ENCODE results near the gene SMAD9.

Gene SMAD9

GRCh38 chr13:36862722-36863121 lies 57.3 kb downstream of the SMAD9 start:
- no peak for DNase-seq (ENCODE audit: low spot score)

DNA sequence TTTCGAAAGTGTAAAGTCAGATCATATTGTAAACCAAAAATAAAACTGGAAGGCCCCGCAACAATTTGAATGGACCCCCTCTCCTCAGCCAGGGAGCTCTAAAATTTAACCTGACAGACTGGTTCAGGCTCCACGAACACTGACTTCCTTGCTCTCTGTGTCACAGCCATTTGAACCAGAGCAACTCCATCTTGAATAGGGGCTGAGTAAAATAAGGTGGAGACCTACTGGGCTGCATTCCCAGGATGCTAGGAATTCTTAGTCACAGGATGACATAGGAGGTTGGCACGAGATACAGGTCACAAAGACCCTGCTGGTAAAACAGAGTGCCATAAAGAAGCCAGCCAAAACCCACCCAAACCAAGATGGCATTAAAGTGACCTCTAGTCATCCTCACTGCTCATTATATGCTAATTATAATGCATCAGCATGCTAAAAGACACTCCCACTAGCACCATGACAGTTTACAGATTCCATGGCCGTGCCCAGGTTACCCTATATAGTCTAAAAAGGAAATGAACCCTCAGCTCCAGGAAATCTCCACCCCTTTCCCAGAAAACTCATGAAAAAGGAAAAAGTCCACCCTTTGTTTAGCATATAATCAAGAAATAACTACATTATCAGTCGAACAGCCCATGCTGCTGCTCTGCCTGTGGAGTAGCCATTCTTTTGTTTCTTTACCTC lies 57.9 kb downstream of the SMAD9 start:
- no peak for DNase-seq (ENCODE audit: low spot score)

GRCh38 chr13:36859259-36859658 lies 60.8 kb downstream of the SMAD9 start:
- DNase-seq (ENCODE audit: low spot score): no peak

- DNase-seq (ENCODE audit: low spot score): peak; percentile 3
Observed at GRCh38 chr13:36858290-36858689, 61.7 kb downstream of the SMAD9 start.

- no peak for DNase-seq (ENCODE audit: low spot score)
Observed at GRCh38 chr13:36857253-36857652, 62.8 kb downstream of the SMAD9 start.

DNA sequence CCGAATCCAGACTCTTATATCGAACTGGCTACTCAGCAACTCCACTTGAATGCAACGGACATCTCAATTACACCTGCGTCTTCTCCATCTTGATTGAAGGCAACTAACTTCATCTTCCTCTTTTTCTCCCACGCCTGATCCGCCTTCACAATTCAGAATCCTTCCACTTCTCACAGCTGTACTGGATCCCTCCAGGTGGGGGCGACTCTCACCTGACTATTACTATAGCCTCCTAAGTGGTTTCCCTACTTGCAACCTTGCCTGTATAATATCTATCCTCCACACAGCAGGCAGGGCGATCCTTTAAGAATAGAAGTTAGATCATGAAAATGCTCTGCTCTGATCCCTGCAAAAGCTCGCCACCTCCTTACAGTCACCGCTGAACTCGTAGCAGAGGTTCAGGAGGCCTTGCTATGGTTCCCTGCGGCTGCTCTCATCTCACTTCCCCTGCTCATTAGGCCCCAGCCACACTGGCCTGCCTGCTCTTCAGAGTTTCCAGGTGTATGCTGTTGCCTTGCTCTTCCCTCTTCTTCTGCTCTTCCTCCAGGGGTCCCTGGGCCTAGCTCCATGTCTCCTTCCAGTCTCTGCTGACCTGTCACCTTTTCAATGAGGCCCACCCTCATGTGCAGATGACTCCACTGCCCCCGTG lies 69.1 kb downstream of the SMAD9 start:
- DNase-seq (ENCODE audit: low spot score): no peak

- no peak for DNase-seq (ENCODE audit: low spot score)
Observed at GRCh38 chr13:36848199-36848982, 71.6 kb downstream of the SMAD9 start.

- no peak for DNase-seq (ENCODE audit: low spot score)
Observed at GRCh38 chr13:36847606-36848005, 72.4 kb downstream of the SMAD9 start.

DNA sequence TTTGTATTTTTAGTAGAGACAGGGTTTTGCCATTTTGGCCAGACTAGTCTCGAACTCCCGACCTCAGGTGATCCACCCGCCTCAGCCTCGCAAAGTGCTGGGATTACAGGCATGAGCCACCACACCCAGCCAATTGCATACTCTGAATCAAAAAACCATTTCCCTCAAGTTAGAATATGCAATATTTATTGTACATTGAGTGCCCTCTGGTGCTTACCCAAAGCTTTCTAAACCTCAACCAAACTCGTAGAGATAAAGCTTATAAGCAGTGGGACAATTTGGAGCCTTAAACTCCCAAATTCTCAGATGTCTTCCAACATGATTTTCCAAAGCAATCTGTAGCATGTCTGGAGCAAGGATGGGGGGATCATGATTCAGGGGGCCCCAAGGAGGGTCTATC lies 78.6 kb downstream of the SMAD9 start:
- no peak for DNase-seq (ENCODE audit: low spot score)

GRCh38 chr13:36840718-36841250 lies 79.3 kb downstream of the SMAD9 start:
- no peak for DNase-seq (ENCODE audit: low spot score)

DNA sequence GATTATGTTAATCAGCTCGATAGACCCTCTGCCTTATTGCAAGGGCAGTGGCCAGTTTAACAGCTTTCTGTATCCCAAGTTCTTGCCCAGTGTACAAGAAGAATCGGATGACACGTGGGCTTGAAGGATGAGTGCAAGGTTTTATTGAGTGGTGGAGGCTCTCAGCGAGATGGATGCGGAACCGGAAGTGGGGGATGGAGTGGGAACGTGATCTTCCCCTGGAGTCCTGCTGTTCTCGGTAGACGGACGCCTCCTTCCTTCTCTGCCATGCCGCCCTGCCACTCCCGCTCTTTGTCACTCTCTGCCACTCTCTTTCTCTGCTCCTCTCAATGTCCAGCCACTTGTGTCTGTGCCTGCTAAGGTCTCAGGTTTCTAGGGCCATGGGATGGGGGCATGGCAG lies 80.1 kb downstream of the SMAD9 start:
- no peak for DNase-seq (ENCODE audit: low spot score)

- no peak for DNase-seq (ENCODE audit: low spot score)
Observed at GRCh38 chr13:36839281-36839680, 80.8 kb downstream of the SMAD9 start.

DNA sequence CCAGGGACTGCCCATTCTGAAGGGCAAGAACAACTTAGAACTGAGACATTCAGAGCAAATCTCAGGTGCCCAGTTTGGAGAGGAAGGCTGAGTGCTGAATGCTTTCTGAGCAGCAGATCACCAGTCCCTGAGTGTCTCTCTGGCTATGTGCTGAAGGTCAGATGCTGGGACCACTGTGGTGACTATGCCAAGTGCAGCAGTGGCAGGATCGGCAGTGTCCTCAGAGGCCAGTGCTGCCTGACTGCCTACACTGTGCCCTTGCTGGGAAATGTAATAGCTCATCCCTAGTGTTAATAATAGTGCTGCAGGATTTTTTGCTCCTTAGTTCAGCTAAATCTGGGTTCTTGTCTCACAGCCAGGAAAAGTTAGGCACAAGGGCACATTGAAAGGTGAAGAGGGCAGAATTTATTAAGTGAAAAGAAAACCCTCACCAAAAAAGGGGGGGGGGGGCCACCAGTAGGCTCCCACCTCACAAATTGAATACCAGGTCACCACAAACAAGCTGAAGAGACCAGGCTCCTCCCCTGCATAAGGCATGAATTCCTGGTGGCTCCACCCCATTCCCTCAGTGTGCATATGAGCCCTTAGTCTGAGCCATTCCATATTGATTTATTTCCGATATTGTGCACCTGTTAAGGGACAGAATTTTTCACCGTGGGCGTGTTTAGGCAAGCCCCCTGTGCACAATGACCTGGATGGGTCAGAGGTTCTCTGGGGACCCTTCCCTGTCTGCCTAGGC lies 82.5 kb downstream of the SMAD9 start:
- DNase-seq (ENCODE audit: low spot score): no peak

GRCh38 chr13:36834299-36834698 lies 85.7 kb downstream of the SMAD9 start:
- no peak for DNase-seq (ENCODE audit: low spot score)

DNA sequence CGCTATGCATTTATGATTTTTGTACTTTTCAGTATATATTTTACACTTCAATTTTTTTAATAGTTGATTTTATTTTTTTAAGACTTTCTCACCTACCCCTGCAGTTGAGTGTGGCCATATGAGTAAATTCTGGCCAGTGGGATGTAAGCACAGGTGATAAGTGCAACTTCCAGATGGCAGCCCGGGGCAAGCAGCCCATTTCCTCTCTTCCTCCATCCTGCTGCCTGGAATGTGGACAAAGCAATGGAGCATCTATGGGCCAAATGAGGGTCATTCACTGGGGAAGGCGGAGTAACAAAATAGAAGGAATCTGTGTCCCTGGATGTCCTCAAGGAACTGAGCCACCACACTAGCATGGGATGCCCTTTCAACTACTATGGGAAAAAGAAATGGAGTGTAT lies 88.7 kb downstream of the SMAD9 start:
- no peak for DNase-seq (ENCODE audit: low spot score)

DNA sequence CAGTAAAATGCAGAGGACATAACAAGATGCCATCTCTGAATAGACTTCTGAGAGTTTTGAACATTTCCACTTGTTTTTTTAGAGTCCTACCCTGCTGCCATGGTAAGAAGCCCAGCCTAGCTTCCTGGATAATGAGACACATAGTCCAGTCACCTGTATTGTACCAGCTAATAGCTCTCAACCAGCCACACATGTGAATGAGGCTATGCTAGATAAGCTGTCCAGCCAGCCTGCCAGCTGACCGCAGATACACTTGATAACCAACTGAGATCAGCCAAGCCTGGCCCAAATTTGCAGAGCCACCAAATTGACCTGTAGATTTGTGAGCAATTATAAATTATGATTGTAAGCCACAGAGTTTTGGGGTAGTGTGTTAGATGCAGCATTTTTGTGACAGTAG lies 90.3 kb downstream of the SMAD9 start:
- DNase-seq (ENCODE audit: low spot score): no peak

DNA sequence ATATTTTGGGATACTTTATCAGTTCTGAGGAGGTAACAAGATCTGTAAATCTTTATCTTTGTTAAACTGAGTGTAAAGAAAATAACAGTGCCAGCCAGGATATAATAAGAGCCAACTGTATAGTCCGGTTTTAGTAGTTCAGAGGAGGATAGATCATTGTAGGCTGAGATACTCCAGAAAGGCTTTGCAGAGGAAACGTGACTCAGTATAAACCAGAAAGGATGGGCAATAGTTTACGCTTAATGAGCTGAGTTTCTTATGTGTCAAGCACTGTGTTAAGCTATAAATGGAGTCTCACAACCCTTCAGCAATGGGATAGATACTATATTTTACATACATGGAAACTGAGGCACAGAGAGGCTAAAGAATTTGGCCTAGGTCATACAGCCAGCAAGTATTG lies 97.3 kb downstream of the SMAD9 start:
- no peak for DNase-seq (ENCODE audit: low spot score)

GRCh38 chr13:36820222-36820621 lies 99.8 kb downstream of the SMAD9 start:
- no peak for DNase-seq (ENCODE audit: low spot score)

DNA sequence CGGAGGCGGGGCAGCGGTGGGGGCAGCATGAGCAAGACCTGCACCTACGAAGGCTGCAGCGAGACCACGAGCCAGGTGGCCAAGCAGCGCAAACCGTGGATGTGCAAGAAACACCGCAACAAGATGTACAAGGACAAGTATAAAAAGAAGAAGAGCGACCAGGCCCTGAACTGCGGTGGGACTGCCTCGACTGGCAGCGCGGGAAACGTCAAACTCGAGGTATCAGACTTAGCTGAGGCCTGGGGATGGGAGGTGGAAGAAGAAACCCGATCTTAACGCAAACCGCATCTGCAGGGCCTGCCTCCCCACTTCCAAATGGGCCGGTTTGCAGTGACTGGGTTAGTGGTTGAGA lies 100.3 kb downstream of the SMAD9 start:
- DNase-seq (ENCODE audit: low spot score): peak; percentile 12

GRCh38 chr13:36818804-36819738 lies 101.0 kb downstream of the SMAD9 start, which contains the start of gene RFXAP:
TSS of gene RFXAP (plus strand) at chr13:36819222. CDS start at chr13:36819358, 136 bp downstream.
- DNase-seq (ENCODE audit: low spot score): peak; percentile 91

All from CD4-positive, alpha-beta T cell treated with Interleukin-15 for 4 hours (primary cell).